ENCODE measurements around the gene SLC6A3. TPM values are rescaled to one million over a fixed set of nuclear protein-coding genes. Genes with fewer than 3 reads are reported as not detected.

Gene SLC6A3
- polyA plus RNA-seq, 6 donors from 2014 or later, result 0.09 TPM; not detected in 5

- no peak for ATAC-seq (ENCODE audit: low read depth in 2 of 2)
- no peaks in the 10 kb centered on the region for H3K27me3 Mint-ChIP-seq
- H3K36me3 Mint-ChIP-seq, result no peaks in the 10 kb centered on the region
- no peaks in the 10 kb centered on the region for H3K9me3 Mint-ChIP-seq
- DNase-seq, result no peak
- H3K4me3 Mint-ChIP-seq, result no peak overlapping the region
- peaks cover 6 to 13% (median 10%) of the 10 kb centered on the region in 3 donors for H3K4me1 Mint-ChIP-seq
- no peak overlapping the region for H3K27ac Mint-ChIP-seq
Measured at GRCh38 chr5:1349246-1349645, 96.0 kb downstream of the SLC6A3 start.

DNA sequence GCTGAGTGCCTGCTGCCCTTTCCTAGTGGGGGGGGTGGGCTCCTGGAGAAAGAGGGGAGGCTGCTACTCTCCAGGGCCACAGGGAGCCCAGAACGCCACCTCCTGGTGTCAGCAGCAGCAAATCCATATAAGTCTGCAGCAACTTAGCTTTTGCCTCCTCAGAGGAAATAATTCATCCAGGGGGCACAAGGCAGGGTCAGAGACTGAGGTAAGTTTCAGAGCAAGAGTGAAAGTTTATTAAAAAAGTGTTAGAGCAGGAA, 96.3 kb downstream of the SLC6A3 start:
- Mint-ChIP-seq H3K27me3 (no peaks in the 10 kb centered on the region), H3K27ac (no peak overlapping the region), H3K4me1 (peaks cover 10 to 16% (median 13%) of the 10 kb centered on the region in 3 donors), H3K4me3 (no peak overlapping the region), H3K36me3 (peaks cover 0 to 3% of the 10 kb centered on the region in 2 donors), H3K9me3 (no peaks in the 10 kb centered on the region)
- no peak for DNase-seq
- ATAC-seq (ENCODE audit: low read depth in 2 of 2), result no peak

GRCh38 chr5:1347571-1347970, 97.7 kb downstream of the SLC6A3 start:
- Mint-ChIP-seq H3K27me3 (no peaks in the 10 kb centered on the region), H3K4me3 (peak overlapping the region in 2 of 8 donors; percentile 72 to 90), H3K9me3 (no peaks in the 10 kb centered on the region), H3K27ac (peak overlapping the region in 2 of 6 donors; percentile 28 to 44), H3K4me1 (peaks cover 16 to 26% (median 21%) of the 10 kb centered on the region in 3 donors), H3K36me3 (peaks cover 0 to 5% of the 10 kb centered on the region in 2 donors)
- DNase-seq, result no peak
- no peak for ATAC-seq (ENCODE audit: low read depth in 2 of 2)

DNA sequence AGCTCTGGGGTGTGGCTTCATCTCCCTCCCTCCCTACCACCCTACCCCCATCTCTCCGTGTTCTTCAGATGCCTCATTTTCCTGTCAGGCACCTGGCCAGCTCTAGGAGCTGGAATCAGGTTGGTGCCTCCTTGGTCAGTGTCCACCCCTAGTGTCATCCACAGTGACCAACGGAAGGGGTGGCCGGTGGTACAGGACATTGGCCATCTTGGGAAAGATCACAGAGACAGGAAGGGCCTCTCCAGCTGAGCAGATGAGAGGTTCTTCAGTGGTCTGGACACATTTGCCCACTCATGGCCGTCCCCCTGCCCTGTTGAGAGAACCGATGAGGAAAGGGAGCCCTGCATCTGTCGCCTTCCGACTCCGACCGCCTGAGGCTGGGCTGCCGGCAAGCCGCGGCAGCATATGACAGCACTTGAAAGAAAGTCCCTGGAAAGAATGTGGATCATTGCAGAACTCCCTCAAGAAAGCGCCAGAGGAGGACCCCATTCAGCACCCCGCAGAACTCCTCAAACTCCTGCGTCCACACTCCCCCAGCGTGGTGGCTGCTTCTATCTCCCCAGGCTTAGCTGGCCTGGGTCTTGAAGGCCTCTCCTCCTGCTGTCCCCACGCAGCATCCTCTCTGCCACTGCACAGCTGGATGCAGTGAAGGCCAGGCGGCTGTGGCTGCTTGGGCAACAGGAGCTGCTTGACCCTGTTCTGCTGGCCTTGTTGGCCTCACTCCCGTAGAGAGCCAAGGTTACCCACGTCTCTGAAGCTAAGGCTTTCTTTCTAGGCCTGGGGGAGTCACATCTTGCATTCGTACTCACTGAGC, 98.4 kb downstream of the SLC6A3 start:
- H3K4me3 Mint-ChIP-seq, result peak overlapping the region; percentile 53 to 93 (median 85)
- H3K4me1 Mint-ChIP-seq, result peaks cover 19 to 29% (median 23%) of the 10 kb centered on the region in 3 donors
- DNase-seq (no peak), ATAC-seq (ENCODE audit: low read depth in 2 of 2) (no peak)
- no peaks in the 10 kb centered on the region for H3K27me3 Mint-ChIP-seq
- H3K27ac Mint-ChIP-seq, result peak overlapping the region in 3 of 6 donors; percentile 28 to 89 (median 44)
- peaks cover 0 to 5% of the 10 kb centered on the region in 2 donors for H3K36me3 Mint-ChIP-seq
- H3K9me3 Mint-ChIP-seq, result no peaks in the 10 kb centered on the region

GRCh38 chr5:1345876-1346626, 99.2 kb downstream of the SLC6A3 start:
- peak overlapping the region; percentile 74 to 93 (median 86) for H3K4me3 Mint-ChIP-seq
- H3K27ac Mint-ChIP-seq, result peak overlapping the region; percentile 52 to 90 (median 85)
- DNase-seq, result no peak
- ATAC-seq (ENCODE audit: low read depth in 2 of 2), result no peak
- H3K27me3 Mint-ChIP-seq, result no peaks in the 10 kb centered on the region
- H3K4me1 Mint-ChIP-seq, result peaks cover 24 to 32% (median 27%) of the 10 kb centered on the region in 3 donors
- no peaks in the 10 kb centered on the region for H3K9me3 Mint-ChIP-seq
- H3K36me3 Mint-ChIP-seq, result peaks cover 0 to 8% of the 10 kb centered on the region in 2 donors

DNA sequence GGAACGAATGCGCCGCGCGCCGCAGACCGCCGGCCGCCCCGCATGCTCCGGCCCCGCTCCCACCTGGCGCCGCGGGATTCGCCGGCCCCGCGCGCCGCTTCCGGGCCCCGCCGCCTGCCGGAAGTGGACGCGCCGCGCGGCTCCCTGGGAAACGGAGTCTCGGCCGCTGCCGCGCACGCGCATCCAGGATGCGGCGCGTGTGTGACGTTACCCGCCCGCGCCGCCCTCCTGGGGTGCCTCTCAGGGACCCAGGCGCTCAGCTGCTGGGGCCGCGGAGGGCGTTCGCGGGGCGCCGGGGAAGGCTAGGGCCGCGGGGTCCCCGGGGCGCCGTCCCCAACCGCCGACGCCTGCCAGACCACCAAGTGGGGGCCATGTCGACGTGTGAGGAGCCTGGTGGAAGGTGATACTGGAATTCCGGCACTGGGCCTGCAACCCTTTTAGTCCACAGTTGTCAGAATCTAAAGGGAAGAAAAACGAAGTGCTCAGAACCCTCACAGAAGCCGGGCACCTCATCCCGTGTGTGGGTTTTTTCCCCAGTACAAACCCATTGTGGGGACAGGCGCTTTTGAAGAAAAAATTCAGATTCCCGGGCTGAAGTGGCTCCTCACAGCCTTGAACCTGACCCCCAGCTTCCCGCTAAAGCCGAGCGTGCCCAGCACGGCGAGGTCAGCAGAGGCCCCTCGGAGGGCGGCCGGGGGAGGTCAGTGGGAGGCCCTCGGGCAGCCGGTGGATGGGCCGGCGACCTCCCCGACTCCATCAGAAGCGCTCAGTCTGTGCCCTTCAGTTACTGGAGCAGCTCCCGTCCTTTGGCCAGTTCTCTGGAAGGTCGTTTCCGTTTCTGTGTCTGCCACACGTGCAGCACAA, 100.0 kb downstream of the SLC6A3 start, which contains the start of gene CLPTM1L:
Gene CLPTM1L, minus strand, starts transcription at position 125 of the 864 bp plus-strand sequence. CDS start 258 bp downstream, outside the sequence.
- Mint-ChIP-seq H3K4me1 (peaks cover 26 to 32% (median 27%) of the 10 kb centered on the region in 3 donors), H3K36me3 (peaks cover 0 to 10% of the 10 kb centered on the region in 2 donors), H3K9me3 (no peaks in the 10 kb centered on the region), H3K4me3 (peak within 1 kb of the TSS; percentile 74 to 94 (median 88)), H3K27ac (peak within 1 kb of the TSS; percentile 87 to 90 (median 90)), H3K27me3 (no peaks in the 10 kb centered on the region)
- peak; percentile 93 to 96 for ATAC-seq (ENCODE audit: low read depth in 2 of 2)
- DNase-seq, result peak; percentile 90

- no peak for DNase-seq
- H3K9me3 Mint-ChIP-seq, result no peaks in the 10 kb centered on the region
- H3K4me1 Mint-ChIP-seq, result peaks cover 26 to 35% (median 27%) of the 10 kb centered on the region in 3 donors
- H3K27me3 Mint-ChIP-seq, result no peaks in the 10 kb centered on the region
- peak; percentile 38 to 44 for ATAC-seq (ENCODE audit: low read depth in 2 of 2)
- H3K36me3 Mint-ChIP-seq, result peaks cover 0 to 10% of the 10 kb centered on the region in 2 donors
- peak overlapping the region; percentile 74 to 94 (median 88) for H3K4me3 Mint-ChIP-seq
- peak overlapping the region; percentile 87 to 90 (median 90) for H3K27ac Mint-ChIP-seq
Measured at GRCh38 chr5:1343931-1344901, 101.0 kb downstream of the SLC6A3 start.

- DNase-seq (no peak), ATAC-seq (ENCODE audit: low read depth in 2 of 2) (no peak)
- peak overlapping the region in 3 of 6 donors; percentile 3 to 78 (median 66) for H3K27ac Mint-ChIP-seq
- no peaks in the 10 kb centered on the region for H3K27me3 Mint-ChIP-seq
- H3K4me3 Mint-ChIP-seq, result peak overlapping the region; percentile 62 to 94 (median 88)
- H3K4me1 Mint-ChIP-seq, result peaks cover 26 to 35% (median 27%) of the 10 kb centered on the region in 3 donors
- peaks cover 0 to 10% of the 10 kb centered on the region in 2 donors for H3K36me3 Mint-ChIP-seq
- H3K9me3 Mint-ChIP-seq, result no peaks in the 10 kb centered on the region
Measured at GRCh38 chr5:1343315-1343751, 101.9 kb downstream of the SLC6A3 start.

Other genes with a start within 250 kb of the SLC6A3 start
- not detected for gene SLC6A19, start 243.8 kb downstream of the SLC6A3 start, polyA plus RNA-seq (ENCODE audit: low read depth in 6 of 6)
- not detected for gene SLC6A18, start 220.1 kb downstream of the SLC6A3 start, polyA plus RNA-seq (ENCODE audit: low read depth in 6 of 6)
- gene TERT, start 150.4 kb downstream of the SLC6A3 start, polyA plus RNA-seq (ENCODE audit: low read depth in 6 of 6), result not detected
- 10 to 100 TPM; 24.5 to 65.2 (median 41.4) TPM for gene CLPTM1L, start 100.3 kb downstream of the SLC6A3 start, polyA plus RNA-seq (ENCODE audit: low read depth in 6 of 6)
- gene LPCAT1, start 78.5 kb upstream of the SLC6A3 start, polyA plus RNA-seq (ENCODE audit: low read depth in 6 of 6), result 10 to 100 TPM; 19.5 to 63.3 (median 52.7) TPM

All from naive B cell (primary cell).